Lower leg skin (tissue), 4 donors: ENCODE data around the gene BRSK1. TPM values are rescaled to one million over a fixed set of nuclear protein-coding genes. Genes with fewer than 3 reads are reported as not detected.

Experiments used
- DNase-seq, 2 donors: peaks; one replicate each; pipeline ENCODE4 v3.0.0-alpha.2; 2019; ENCODE audit warnings: low spot score in 2 of 2
- H3K4me3 ChIP-seq: fragments of 200-600 bp; sonication (generic); 2 replicates; pipeline ENCODE4 v1.5.1; 2017; ENCODE audit warnings: mild to moderate bottlenecking, low read depth; ENCODE audit not compliant: poor library complexity, severe bottlenecking
- CTCF ChIP-seq, 3 donors: fragments of 450-650 bp; IDR thresholded peaks; one replicate each; pipeline ENCODE4 v1.5.1; 2016; ENCODE audit warnings: antibody characterized with exemption in 3 of 3, mild to moderate bottlenecking in 3 of 3, moderate library complexity in 2 of 3
- POLR2A ChIP-seq, 2 donors: fragments of 450-650 bp; IDR thresholded peaks; one replicate each; pipeline ENCODE4 v1.6.1; 2016 to 2017; ENCODE audit warnings: antibody characterized with exemption in 2 of 2, mild to moderate bottlenecking in 1 of 2, moderate library complexity in 1 of 2
- WGBS, 2 donors: methylation state at CpG; one replicate each; pipeline ENCODE4 v1.1.5; 2018; 5-methylcytosine and 5-hydroxymethylcytosine counted together
- intact Hi-C: fragments of 100-400 bp; cut with DNase I; formaldehyde crosslinking; loops from one replicate; pipeline ENCODE4 v1.15.0; 2023; ENCODE audit warnings: low total_unique reads
- total RNA-seq, 4 donors: library from RNA; depleted of rRNA; stranded (reverse); fragments of >200 nt; gene quantifications; one replicate each; pipeline ENCODE4 v1.1.0, GENCODE V29; 2016

The BRSK1 gene
- total RNA-seq, 4 donors from 2014 or later: 0.44 to 4.6 TPM; not detected in 2

- DNase-seq: no peak
- TF ChIP-seq CTCF (IDR thresholded peaks at IDR 0.05) (no peak), POLR2A (IDR thresholded peaks at IDR 0.05) (no peak)
- 95 to 97% methylated on average over 11 to 12 of the region's 12 CpGs for WGBS, 2 donors
- intact Hi-C loops: no loop called here
- no peak overlapping the region for H3K4me3 ChIP-seq
Observed at GRCh38 chr19:55265723-55266386, 17.9 kb upstream of the BRSK1 start.

- no peak for DNase-seq
- 96 to 100% methylated on average over 3 of the region's 3 CpGs for WGBS, 2 donors
- intact Hi-C loops: no loop called here
- TF ChIP-seq POLR2A (IDR thresholded peaks at IDR 0.05): no peak
- no peak for TF ChIP-seq CTCF (IDR thresholded peaks at IDR 0.05)
- H3K4me3 ChIP-seq: no peak overlapping the region
Observed at GRCh38 chr19:55266404-55266803, 17.4 kb upstream of the BRSK1 start.

GRCh38 chr19:55266840-55267239, 17.0 kb upstream of the BRSK1 start:
- no peak overlapping the region for H3K4me3 ChIP-seq
- intact Hi-C loops: no loop called here
- DNase-seq: no peak
- TF ChIP-seq POLR2A (IDR thresholded peaks at IDR 0.05) (no peak), CTCF (IDR thresholded peaks at IDR 0.05) (no peak)
- 96 to 99% methylated on average over 4 of the region's 4 CpGs for WGBS, 2 donors

GRCh38 chr19:55269299-55269698, 14.5 kb upstream of the BRSK1 start:
- TF ChIP-seq POLR2A (IDR thresholded peaks at IDR 0.05): no peak
- no peak for DNase-seq
- WGBS, 2 donors: 89 to 93% methylated on average over 8 of the region's 8 CpGs
- H3K4me3 ChIP-seq: no peak overlapping the region
- intact Hi-C loops: no loop called here

GRCh38 chr19:55270172-55270942, 13.4 kb upstream of the BRSK1 start:
- 93 to 94% methylated on average over 25 of the region's 25 CpGs for WGBS, 2 donors

More at GRCh38 chr19:55270172-55270942, 13.4 kb upstream of the BRSK1 start:
- no peak overlapping the region for H3K4me3 ChIP-seq
- no peak for DNase-seq
- TF ChIP-seq CTCF (IDR thresholded peaks at IDR 0.05) (no peak), POLR2A (IDR thresholded peaks at IDR 0.05) (no peak)
- intact Hi-C loops: no loop called here
